AML-193 (cell line): ENCODE data around the gene TRIM15.
"Not testable (repeated sequence)": the region's sequence is repeated elsewhere in the genome, so short reads cannot be mapped to it uniquely, and the experiment has no call there.

Experiments used
- DNase-seq, 2 experiments: peaks; one replicate each; lab custom pipeline; 2025; lab: John Stamatoyannopoulos, UW

Gene TRIM15

DNA sequence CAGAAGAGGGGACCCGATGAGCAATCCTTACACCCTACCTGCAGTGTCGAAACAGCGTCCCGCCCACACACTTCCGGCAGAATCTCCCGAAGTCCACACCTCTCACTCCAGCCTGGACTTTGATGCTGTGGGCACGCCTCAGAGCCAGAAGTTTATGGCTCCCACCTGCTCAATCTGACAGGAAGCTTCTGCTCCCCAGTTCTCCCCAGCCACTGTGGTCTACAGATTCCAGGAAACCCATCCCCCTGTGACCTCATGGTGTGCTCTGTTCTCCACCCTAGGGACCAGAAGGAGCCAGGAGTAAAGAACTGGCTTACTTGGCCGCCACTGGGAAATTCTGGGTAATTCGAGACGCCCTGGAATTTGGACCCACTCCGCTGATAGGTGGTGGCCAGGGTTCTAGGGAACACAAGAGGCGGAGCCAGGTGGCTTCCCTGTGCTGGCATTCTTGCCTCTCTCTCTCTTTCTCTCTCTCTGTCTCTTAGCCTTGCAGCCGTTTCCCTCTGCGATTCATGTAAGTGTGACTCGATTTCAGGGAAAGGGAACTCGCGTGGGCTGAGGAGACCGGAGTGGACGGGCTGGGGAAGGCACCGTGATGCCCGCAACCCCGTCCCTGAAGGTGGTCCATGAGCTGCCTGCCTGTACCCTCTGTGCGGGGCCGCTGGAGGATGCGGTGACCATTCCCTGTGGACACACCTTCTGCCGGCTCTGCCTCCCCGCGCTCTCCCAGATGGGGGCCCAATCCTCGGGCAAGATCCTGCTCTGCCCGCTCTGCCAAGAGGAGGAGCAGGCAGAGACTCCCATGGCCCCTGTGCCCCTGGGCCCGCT is at the start of gene TRIM15:
TRIM15 (plus strand) TSS at position 457 of the 828 bp plus-strand sequence; CDS start at position 596, 139 bp downstream.
- no peak for DNase-seq

DNA sequence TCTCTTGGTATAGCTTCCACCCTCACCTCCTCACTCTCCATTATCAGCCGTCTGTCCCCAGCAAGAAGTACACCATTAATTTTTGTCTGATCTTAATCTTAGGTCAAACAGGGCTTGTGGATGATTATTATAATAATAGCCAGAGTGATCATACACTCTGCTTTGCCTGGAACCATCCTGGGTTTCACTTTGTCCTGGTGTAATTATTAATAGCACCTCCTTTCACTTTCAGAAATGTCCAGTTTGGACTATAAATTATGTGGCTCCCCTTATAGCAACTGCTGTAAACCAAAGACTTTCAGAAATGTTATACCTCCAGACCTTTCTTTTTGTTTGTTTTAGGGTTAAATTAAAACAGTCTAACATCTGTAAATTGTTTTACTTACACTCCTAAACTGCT is 49.5 kb upstream of the TRIM15 start:
- no peak for DNase-seq

DNA sequence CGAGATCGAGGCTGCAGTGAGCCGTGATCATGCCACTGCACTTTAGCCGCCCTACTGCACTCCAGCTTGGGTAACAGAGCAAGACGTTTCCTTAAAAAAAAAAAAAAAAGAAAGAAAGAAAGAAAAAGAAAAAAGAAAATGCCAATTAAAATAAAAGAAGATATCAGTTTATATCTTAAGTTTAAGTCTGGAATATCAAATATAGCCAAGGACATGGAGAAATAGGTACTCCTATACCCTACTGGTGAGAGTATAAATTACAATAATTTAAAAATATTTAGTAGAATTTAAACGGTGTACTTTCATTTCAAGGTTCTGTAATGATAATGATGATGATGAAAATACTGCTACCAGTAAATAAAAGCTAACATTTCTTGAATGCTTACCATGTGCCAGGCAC is 46.6 kb upstream of the TRIM15 start:
- peak in 1 of 2 experiments; percentile 17 for DNase-seq

DNA sequence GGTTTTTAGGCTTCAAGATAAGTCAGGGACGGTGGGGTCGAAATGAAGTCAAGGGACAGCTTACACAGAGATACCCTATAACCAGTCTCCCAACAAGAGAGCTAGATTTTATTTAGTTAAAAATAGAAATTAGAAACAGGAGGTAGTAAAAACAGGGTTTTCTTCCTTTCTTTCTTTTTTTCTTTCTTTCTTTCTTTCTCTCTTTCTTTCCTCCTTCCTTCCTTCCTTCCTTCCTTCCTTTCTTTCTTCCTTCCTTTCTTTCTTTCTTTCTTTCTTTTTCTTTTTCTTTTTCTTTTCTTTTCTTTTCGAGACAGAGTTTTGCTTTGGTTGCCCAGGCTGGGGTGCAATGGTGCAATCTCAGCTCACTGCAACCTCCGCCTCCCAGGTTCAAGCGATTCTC is 44.7 kb upstream of the TRIM15 start:
- not testable (repeated sequence) for DNase-seq

DNA sequence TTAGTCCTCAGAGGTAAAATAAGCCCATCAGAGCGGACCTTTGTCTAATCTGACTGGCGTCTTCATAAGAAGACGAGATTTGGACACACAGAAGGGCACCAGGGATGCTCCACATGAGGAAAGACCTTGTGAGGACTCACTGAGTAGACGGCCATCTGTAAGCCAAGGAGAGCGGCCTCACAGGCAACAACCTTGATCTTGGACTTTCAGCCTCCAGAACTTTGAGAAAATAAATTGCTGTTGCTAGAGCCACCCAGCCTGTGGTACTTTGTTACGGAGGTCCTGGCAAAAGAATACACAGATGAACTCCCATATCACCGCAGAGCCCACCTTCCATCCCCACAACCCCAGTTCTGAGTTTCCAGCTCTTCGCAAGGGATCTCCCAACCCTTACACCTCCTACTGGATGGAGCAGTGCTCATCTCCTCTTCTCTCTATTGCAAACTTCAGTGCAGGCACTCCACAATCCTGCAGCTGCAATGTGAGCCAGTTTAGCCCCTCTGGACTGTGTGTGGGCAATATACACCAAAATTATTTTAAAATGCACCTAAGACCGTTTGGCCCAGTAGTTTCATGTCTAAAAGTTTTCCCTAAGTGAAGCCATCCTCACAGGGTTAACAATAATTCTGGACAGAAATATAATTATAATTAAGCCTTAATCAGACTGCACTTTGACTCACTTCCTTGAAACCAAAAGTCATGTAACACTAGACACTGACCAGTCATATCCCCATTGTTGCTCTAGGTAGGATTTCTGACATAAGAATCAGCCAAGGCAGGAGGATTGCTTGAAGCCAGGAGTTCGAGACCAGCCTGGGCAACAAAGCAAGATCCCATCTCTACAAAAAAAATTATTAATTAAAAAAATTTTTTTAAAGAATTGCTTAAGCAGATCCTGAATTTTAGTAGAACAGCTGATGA is 41.6 kb upstream of the TRIM15 start:
- DNase-seq, result no peak

DNA sequence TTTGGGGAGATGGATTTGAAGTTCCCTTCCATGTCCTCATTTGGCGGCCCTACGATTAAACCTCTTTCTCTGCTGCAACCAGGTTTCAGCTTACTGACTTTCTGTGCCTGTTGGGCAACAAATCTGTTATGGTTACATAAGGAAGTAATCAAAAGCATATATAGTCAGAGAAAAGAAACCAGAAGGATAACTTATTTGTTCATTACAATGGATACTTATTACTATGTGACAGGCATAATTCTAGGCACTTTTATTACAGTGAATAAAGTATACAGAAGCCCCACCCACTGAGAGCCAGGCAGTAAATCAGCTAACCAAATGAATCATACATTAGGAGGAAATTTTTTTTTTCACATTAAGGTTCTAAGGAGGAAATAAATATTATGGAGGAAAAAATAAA is 40.8 kb upstream of the TRIM15 start:
- DNase-seq, result peak; percentile 35 to 40

DNA sequence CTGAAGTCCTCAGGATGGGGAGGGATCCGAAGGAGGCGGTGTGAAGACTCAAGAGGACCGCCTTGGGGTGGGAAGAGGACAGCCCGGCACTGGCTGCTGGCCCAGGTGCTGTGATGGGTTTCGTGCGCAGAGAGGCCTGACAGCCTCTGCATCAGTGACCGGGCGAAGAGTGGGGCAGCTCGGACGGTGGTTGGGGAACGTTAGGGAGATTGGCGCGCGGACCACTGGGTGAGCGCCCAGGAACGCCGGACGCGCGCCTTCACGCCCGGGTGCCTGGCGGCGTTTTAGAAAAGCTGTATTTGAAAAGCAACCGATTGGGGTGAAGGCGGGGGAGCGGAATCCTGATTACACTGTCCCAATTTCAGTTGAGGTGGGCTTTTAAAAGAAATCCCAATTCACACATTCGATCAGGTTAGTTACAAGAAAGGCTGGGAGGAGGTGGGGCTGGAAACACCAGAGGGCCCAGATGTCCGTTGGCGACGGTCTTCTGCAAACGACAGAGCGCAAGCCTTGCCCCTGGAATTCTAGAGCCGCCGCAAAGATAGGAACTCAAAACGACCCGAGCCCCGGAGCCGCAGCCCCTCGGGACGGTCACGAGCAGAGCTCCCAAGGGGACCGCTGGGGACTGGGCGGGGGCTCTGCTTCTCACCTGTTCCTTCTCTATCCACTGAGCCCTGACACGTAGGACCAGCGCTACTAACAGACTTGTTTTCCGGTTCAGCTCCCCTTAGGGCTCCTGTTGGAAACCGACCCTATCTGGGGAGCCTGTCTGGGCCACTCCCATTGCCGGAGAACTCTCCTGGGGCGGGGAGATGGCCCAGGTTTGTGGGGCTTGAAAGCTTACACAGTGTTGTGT is 35.9 kb upstream of the TRIM15 start:
- no peak for DNase-seq

DNA sequence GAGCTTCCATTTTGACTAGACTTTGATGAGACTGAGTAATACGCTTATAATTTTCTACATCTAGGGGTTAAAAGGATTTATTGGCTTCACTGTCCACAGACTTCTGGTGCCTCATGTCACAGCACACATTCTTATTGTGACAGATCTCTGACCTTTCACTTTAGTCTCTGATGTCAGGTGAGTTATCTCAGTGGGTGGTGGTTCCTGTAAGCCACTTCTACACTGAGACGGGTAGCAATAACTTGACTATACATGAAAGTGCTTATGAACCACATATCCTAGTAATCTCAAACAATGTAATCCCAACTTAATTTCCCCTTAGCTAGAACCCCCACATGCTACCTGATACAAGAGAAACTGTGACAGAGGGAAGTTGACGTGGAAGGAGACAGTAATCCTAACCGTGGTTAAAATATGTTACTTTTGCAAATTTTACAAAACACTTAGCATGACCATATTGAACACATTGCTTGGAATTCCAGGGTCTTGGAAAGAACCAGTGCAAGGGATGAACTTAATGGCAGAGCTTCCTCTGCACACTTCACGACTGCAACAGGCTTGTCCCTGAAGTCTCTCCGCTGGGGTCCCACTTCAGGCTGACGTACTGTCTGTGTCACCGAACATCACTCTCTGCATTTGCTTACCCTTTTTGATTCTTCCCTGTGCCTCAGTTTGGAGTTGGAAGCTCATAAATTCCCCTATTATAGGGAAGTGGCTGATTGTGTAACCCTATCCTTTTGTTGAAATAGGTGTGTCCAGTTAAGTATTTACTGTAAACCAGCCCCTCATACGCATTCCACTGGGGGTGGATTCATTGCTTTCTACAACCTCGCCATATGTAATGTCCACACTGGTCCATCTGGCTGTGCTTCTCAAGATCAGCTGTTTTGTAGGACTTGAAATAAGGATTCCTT is 33.8 kb upstream of the TRIM15 start:
- DNase-seq, result peak in 1 of 2 experiments; percentile 9

DNA sequence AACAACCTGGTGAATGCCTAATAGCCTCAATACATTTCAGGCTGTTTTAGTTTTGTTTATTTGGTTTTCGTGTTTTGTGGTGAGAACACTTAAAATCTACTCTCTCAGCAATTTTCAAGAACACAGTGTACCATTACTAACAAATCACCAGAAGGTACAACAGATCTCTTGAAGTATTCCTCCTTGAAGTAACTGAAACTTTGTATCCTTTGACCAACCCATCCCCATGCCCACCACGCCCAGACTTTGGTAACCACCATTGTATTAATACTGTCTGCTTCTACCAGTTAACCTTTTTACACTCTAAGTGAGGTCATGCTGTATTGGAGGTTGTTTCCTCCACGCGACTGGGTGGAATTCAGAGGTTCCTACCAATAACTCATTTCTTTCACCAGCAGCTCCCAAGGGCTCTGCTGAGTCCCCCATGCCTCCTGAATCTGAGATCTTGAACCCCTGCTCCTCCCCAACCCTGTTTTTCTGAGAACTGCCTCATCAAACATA is 33.1 kb upstream of the TRIM15 start:
- DNase-seq, result no peak

DNA sequence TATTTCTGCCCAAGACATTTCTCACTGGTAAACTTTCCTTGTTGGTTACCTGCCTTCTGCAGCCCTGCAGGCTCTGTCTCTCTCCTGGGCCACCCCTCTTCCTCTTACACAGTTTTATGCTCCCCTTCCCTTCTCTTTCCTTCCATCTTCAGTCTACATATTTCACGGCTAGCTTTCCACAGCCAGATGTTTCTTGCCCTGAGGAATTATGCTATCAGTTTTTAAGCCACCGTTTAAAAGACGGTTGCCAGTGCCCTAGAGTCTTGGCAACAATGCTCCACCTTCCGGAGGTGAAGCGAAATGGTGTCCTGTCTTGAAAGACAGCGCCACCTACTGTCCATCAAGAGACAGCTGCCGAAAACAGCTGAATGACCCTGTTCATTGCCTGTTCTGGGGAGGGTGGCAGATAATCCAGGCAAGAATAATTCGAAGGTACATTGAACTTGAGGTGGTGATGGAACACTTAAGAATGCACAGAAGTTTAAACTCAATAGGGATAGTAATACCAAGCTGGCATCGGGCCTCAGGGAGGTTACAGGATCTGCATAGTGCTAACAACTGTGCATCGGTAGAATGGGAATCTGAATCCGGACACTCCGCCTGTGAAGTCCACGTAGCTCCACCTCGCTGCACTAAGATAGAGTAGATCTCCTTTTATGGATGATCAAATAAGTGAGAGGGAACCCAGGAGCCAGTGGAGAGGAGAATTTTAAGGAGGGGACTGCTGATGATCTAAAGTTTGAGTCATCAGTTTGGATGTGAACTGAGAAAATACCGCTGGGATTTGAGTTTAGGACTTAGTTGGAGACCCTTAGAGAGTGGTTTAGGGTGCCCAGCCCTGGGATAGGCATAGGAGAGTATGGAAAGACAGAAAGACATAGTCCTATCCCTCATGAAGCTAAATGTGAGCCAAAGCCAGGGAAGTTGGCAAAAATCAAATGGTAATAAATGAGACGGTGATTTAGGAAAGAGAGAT is 32.2 kb upstream of the TRIM15 start:
- peak; percentile 84 to 86 for DNase-seq

DNA sequence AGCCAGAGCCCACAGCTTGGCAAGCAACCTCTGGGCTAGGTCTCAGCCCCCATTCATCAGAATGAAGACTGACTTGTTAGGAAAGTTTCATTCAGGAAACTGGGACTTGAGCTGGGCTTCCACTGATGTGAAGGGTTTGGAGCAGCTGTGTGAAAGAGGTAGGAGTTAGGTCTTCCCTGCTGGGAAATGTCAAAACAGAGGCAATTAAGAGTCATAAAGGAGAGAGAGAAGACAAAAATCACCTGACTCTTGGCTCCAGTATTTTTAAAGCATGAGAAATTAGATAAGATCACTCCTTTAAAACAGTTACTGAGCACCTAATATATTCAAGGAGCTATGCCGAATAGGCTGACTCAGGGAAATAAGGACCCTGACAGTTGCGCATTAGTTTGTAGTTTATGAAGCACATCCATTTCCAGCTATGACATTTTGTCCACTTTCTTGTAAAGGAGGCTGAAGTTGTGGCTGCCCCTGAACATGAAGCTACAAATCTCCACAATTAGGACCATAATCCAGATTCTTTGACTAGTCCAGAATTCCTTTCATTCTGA is 31.3 kb upstream of the TRIM15 start:
- DNase-seq, result no peak

DNA sequence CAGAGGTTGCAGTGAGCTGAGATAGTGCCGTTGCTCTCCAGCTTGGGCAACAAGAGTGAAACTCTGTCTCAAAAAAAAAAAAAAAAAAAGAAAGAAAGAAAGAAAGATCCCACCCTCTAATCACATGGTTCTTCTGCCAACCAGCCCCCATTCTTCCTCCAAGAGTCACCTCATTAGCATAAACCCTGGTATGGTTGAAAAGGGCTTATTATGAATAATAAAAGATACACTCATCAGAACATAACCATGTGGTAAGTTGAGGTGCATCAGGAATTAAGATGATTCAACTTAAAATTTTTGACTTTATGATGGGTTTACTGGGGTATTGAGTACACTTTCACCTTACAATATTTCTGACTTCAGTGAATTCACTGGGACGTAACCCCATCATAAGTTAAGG is 28.2 kb upstream of the TRIM15 start:
- DNase-seq, result no peak

DNA sequence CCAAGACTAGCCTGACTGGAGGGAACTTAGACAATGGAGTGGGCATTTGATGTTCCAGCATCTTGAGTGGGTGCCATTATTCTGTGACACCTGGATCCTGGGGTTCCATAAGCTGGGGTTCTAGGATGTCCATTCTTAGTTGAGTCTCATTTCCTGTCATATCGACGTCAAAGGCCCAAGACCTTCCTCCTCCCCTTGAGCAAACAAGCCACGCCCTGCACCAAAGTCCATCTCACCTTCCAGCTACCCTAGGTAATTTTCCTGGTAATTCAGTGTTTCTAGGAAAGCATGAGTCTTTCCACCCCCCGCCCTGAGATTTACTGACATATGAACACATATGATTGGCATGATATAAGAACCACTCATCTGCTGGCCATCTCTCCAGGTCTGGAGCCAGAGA is 27.6 kb upstream of the TRIM15 start, which contains the start of gene TRIM40:
TRIM40 (plus strand) TSS at position 384 of the 400 bp plus-strand sequence. CDS start 897 bp downstream, outside the sequence.
- DNase-seq, result no peak

DNA sequence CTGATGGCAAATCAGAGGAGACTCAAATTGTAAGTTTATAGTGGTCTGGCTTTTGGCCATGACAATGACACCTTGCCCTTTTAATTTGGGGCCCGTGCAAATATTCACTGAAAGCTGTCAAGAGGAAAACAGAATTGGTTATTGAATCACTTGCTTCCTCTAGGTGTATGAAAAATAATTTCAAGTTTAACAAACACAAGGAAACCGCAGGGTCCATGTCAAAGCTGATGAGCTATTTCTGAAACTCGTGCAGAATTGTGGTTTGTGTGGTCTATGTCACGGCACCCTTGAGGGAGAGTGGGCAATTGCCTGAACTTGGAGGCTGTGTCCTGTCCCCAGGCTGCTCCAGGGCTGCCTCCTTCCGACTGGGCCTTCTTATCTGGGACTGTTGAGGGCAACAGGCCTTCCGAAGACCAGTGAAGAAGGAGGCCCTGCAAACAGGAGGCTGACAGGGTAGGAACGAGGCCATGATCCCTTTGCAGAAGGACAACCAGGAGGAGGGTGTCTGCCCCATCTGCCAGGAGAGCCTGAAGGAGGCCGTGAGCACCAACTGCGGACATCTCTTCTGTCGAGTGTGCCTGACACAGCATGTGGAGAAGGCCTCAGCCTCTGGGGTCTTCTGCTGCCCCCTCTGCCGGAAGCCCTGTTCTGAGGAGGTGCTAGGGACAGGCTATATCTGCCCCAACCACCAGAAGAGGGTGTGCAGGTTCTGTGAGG is 26.6 kb upstream of the TRIM15 start:
- no peak for DNase-seq

DNA sequence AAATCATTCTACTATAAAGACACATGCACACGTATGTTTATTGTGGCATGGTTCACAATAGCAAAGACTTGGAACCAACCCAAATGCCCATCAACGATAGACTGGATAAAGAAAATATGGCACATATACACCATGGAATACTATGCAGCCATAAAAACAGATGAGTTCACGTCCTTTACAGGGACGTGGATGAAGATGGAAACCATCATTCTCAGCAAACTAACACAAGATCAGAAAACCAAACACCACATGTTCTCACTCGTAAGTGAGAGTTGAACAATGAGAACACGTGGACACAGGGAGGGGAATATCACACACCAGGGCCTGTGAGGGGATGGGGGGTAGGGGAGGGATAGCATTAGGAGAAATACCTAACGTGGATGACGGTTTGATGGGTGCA is 23.1 kb upstream of the TRIM15 start:
- not testable (repeated sequence) for DNase-seq

DNA sequence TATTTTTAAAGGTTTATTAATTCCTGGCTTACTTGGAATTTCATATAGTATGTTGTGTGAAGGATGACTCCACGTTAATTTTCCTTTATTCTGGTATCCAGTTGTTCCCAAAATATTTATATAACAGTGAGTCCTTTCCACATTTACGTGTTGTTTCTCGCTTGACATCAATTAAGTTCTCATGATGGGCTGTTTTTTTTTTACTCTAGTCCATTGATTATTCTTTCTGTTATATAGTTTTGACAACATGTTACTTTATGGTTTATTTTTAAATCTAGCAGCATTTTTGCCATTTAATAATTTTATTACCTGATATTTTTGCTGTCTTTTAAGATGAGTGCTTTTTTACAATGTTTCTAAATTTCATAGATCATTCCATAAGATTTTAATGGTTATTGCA is 20.7 kb upstream of the TRIM15 start:
- DNase-seq, result no peak

DNA sequence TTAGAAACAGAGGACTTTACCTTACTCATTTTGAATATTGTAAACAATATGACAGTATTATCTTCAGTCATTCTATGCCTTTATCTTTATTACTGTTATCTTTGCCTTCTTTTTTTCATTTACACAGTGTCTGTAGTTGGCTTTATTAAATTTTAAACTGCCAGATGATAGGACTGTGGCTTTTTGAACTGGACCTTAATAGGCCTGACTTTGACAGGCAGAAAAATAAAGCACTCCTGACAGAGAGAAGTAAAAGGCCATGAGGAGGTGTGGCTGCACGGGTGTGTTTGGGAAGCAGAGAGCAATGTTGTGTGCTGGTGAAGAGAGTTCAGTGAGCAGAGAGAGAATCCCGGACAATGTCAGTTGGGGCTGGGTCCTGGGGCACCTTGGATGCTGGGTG is 19.6 kb upstream of the TRIM15 start:
- DNase-seq, result no peak

DNA sequence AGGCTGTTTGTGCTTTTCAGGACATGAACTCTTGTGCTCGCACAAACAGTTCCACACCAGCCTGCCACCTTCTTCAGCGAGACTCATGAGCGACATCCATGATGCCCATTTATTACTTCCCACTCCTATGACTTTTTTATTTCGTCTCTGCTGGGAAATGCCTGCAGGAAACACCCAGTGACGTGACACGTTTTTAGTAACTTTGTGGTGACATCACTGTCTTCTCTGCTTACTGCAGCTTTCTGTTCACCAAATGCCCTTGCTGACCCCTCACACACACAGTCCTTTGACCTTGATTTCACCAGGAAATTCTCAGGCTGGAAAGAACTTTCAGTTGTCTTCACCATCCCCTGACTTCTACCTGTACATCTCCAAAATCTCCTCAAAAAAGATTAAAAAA is 18.5 kb upstream of the TRIM15 start:
- no peak for DNase-seq
